ENCODE measurements around the gene BCL7A. TPM values are rescaled to one million over a fixed set of nuclear protein-coding genes. Genes with fewer than 3 reads are reported as not detected.
A peak's percentile ranks its signal among the peaks of the same experiment; 100 is the strongest.

The BCL7A gene
- total RNA-seq, 1 experiment from 2014 or later = 10.6 TPM

- H3K4me3 ChIP-seq (ENCODE audit: insufficient read depth, low read depth, low read length) = no peak overlapping the region
- DNase-seq = peak; percentile 62
- H3K27me3 ChIP-seq (ENCODE audit: control insufficient read depth, insufficient read depth, low read length) = no peaks in the 10 kb centered on the region
- peaks cover 3% of the 10 kb centered on the region for H3K36me3 ChIP-seq (replicated peaks; ENCODE audit: control insufficient read depth, insufficient read depth, low read length)
Measured at GRCh38 chr12:122062832-122063693, 41.4 kb downstream of the BCL7A start.

DNA sequence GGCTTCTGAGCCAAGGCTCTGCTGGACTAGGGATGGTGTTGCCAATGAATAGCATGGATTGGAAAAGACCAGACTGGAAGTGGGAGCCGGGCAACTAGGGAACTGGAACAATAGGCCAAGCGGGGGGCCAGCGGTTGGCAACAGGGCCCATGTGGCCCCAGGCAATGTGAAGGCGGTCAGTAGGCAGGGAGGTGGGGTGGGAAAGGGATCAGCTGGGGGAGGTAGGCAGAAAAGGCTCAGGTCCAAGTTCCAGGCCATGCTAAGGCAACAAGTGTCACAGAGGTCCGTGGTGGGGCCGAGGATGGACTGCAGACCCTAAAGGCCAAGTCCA is 42.0 kb downstream of the BCL7A start:
- H3K4me3 ChIP-seq (ENCODE audit: insufficient read depth, low read depth, low read length) = no peak overlapping the region
- H3K36me3 ChIP-seq (replicated peaks; ENCODE audit: control insufficient read depth, insufficient read depth, low read length) = peaks cover 1% of the 10 kb centered on the region
- no peaks in the 10 kb centered on the region for H3K27me3 ChIP-seq (ENCODE audit: control insufficient read depth, insufficient read depth, low read length)
- DNase-seq = no peak

GRCh38 chr12:122064025-122064777 is 42.5 kb downstream of the BCL7A start:
- H3K27me3 ChIP-seq (ENCODE audit: control insufficient read depth, insufficient read depth, low read length) = no peaks in the 10 kb centered on the region
- H3K36me3 ChIP-seq (replicated peaks; ENCODE audit: control insufficient read depth, insufficient read depth, low read length) = no peaks in the 10 kb centered on the region; the same call in none of the 2 replicates
- peak overlapping the region; percentile 50 for H3K4me3 ChIP-seq (ENCODE audit: insufficient read depth, low read depth, low read length)
- DNase-seq = peak; percentile 97

DNA sequence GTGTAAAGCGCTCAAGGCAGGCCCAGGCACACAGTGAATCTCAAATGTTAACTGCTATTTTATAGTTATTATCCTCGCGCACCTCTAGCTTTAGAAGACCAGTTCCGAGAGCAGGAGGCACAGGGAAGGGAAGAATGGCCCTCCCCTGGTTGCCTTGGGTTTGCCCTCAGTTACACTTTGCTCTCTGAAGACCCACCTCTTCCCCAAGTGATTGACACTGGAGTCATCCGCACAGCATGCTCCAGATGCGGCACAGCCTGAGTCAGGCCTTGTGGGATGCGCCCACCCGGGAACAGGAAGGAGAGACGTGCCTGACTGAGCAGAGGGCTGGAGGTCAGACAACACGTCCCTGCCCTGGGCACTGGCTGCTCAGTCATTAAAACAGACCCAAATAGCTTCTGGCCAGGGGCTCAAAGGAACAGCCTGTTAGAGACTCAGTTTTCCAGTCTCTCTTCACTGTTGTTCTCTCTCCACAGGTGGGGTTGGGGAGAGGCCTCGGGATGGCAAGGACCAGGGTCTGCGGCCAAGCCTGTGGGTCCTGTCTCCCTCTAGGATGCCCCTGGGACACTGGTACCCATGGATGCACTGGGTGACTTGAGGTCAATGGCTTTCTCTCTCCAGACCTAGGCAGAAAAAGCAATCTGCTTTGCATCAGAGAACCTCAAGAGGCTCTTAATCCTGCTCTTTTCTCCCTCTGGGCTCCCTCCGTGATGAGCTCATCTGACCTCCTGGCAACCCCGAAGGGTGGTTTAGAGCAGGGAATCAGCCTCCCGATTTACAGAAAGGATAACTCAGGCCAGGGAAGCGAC is 43.3 kb downstream of the BCL7A start:
- Histone ChIP-seq H3K36me3 (replicated peaks; ENCODE audit: control insufficient read depth, insufficient read depth, low read length) (no peaks in the 10 kb centered on the region; the same call in 1 of the 2 replicates), H3K27me3 (ENCODE audit: control insufficient read depth, insufficient read depth, low read length) (no peaks in the 10 kb centered on the region), H3K4me3 (ENCODE audit: insufficient read depth, low read depth, low read length) (peak overlapping the region; percentile 50)
- peak; percentile 66 for DNase-seq

DNA sequence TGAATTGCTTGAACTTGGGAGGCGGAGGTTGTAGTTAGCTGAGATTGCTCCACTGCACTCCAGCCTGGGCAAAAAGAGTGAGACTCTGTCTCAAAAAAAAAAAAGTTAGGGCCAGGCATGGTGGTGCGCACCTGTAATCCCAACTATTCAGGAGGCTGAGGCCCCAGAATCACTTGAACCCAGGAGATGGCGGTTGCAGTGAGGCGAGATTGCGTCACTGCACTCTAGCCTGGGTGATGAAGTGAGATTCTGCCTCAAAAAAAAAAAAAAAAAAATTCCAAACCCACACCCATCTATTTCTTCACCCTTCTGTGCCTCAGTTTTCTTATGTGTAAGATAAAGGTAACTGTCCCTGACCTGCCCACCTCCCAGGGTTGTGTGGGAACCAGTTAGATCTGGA is 45.9 kb downstream of the BCL7A start:
- Histone ChIP-seq H3K36me3 (replicated peaks; ENCODE audit: control insufficient read depth, insufficient read depth, low read length) (no peaks in the 10 kb centered on the region; the same call in 1 of the 2 replicates), H3K4me3 (ENCODE audit: insufficient read depth, low read depth, low read length) (no peak overlapping the region), H3K27me3 (ENCODE audit: control insufficient read depth, insufficient read depth, low read length) (no peaks in the 10 kb centered on the region)
- no peak for DNase-seq

GRCh38 chr12:122067966-122068365 is 46.3 kb downstream of the BCL7A start:
- Histone ChIP-seq H3K36me3 (replicated peaks; ENCODE audit: control insufficient read depth, insufficient read depth, low read length) (no peaks in the 10 kb centered on the region; the same call in 1 of the 2 replicates), H3K4me3 (ENCODE audit: insufficient read depth, low read depth, low read length) (no peak overlapping the region), H3K27me3 (ENCODE audit: control insufficient read depth, insufficient read depth, low read length) (no peaks in the 10 kb centered on the region)
- no peak for DNase-seq

DNA sequence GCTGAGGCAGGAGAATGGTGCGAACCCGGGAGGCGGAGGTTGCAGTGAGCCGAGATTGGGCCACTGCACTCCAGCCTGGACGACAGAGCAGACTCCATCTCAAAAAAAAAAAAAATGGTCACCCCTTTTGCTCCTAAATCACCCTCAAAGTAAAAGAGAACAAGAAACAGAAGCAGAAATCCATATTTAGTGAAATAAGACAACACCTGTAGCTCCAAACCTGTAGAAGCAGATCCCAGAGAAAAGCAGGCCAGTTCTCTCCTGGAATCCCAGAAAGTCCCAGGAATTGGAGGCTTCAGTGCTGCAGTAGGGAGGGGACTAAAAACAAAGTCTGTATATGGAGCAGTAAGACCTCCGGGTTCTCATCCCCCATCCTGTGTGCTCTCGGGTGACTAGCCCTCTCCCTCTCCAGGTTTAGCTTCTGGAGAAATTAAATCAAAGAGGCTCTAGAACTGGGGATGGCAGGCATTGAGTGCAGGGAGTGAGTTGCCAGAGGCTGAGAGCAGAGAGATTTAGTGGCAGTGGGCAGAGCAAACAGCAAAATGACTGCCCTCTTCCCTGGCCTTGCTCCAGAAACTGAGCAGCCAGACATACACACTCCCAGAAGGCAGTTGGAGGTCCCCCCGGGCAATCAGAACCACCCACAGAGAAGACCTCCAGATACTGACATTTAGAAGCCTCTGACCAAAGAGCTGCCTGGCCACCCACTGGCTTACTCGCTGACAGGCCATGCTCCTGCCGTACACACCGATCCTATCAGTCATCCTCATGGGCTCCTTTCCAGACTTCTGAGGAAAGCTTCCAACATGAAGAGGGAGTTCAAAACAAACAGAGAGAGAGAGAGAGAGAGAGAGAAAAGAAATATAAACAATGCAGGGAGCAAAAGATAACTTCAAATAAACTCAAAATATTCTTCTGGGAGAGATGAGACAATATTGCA is 50.6 kb downstream of the BCL7A start:
- Histone ChIP-seq H3K36me3 (replicated peaks; ENCODE audit: control insufficient read depth, insufficient read depth, low read length) (no peaks in the 10 kb centered on the region; the same call in 1 of the 2 replicates), H3K27me3 (ENCODE audit: control insufficient read depth, insufficient read depth, low read length) (no peaks in the 10 kb centered on the region), H3K4me3 (ENCODE audit: insufficient read depth, low read depth, low read length) (no peak overlapping the region)
- DNase-seq = no peak

- no peaks in the 10 kb centered on the region for H3K36me3 ChIP-seq (replicated peaks; ENCODE audit: control insufficient read depth, insufficient read depth, low read length)
Measured at GRCh38 chr12:122073815-122074214, 52.1 kb downstream of the BCL7A start.

DNA sequence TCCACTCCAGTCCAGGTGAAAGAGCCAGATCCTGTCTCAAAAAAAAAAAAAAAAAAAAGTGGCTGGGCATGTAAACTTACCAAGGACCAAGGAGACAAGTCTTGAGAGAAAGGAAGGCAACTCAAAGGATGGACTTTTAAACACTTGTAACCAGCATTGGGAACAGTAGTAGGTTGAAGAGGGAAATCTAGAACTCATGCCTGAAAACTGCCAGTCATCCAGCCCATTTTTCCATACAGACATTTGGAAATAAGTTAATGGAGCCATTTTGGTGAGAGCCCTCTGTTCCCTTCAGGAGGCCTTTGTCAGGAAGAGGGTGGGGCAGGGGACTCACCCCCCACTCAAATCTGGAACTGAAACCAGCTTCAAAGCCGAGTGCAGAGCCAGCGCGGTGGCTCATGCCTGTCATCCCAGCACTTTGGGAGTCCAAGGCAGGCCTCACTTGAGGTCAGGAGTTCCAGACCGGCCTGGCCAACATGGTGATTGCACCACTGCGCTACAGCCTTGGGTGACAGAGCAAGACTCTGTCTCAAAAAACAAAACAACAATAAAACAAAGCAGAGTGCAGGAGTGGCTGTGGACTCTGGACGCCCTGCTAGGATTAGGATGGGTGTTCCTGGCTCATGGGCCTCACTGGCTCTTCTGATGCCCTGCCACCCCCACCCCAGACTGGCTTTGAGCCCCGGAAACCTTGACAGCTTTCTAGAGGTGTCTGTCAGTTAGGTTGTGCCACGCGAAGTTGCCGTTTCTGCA is 55.2 kb downstream of the BCL7A start:
- Histone ChIP-seq H3K36me3 (replicated peaks; ENCODE audit: control insufficient read depth, insufficient read depth, low read length) (no peaks in the 10 kb centered on the region), H3K27me3 (ENCODE audit: control insufficient read depth, insufficient read depth, low read length) (peaks cover 9% of the 10 kb centered on the region; the same call in 1 of the 2 replicates), H3K4me3 (ENCODE audit: insufficient read depth, low read depth, low read length) (no peak overlapping the region)
- no peak for DNase-seq

More at GRCh38 chr12:122073815-122074214, 52.1 kb downstream of the BCL7A start:
- H3K27me3 ChIP-seq (ENCODE audit: control insufficient read depth, insufficient read depth, low read length) = no peaks in the 10 kb centered on the region
- no peak for DNase-seq
- no peak overlapping the region for H3K4me3 ChIP-seq (ENCODE audit: insufficient read depth, low read depth, low read length)

DNA sequence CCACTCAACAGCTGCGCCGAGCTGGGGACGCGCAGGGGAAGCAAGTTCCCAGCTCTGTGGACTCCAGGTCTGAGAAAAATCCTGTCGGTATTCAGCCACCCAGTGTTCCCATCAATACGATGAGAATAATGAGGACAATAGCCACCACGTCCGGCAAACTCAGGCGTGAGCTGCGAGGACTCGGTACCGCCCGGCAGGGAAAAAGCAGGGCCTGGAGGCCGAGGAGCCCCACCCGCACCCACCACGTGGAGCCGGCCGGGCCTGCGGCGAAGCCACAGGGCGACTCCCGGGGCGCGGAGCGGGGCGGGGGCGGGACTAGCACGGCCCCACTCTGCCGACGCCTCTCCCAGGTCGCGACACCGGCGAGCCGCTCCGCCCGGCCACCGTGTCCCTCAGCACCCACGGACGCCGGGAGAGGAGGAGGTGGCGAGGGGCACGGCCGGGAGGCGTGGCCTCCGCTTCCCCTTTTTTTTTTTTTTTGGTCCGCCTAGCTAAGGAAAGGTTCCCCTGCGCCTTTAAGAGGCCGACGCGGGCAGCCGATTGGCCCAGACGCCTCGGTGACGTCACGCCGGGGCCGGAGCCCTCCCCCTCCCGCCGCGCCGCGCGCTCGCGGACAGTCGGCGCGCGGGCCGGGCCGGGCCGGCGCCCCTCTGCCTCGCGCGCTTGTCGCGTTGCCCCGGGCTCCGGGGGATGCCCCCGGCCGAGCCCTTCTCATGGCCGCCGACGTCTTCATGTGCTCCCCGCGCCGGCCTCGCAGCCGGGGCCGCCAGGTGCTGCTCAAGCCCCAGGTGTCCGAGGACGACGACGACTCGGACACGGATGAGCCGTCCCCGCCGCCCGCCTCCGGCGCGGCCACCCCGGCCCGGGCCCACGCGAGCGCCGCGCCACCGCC is 56.7 kb downstream of the BCL7A start, which contains the start of gene MLXIP:
TSS of gene MLXIP (plus strand) at position 616 of the 892 bp plus-strand sequence. CDS start at position 714, 98 bp downstream.
- peak; percentile 99 for DNase-seq

GRCh38 chr12:122079033-122079531 is 57.4 kb downstream of the BCL7A start:
- Histone ChIP-seq H3K4me3 (ENCODE audit: insufficient read depth, low read depth, low read length) (peak overlapping the region; percentile 59), H3K27me3 (ENCODE audit: control insufficient read depth, insufficient read depth, low read length) (peaks cover 9% of the 10 kb centered on the region; the same call in 1 of the 2 replicates), H3K36me3 (replicated peaks; ENCODE audit: control insufficient read depth, insufficient read depth, low read length) (no peaks in the 10 kb centered on the region; the same call in 1 of the 2 replicates)
- DNase-seq = peak; percentile 79

More for the DNA sequence above, 56.7 kb downstream of the BCL7A start, which contains the start of gene MLXIP:
- peaks cover 9% of the 10 kb centered on the region; the same call in 1 of the 2 replicates for H3K27me3 ChIP-seq (ENCODE audit: control insufficient read depth, insufficient read depth, low read length)
- peak within 1 kb of the TSS; percentile 59 for H3K4me3 ChIP-seq (ENCODE audit: insufficient read depth, low read depth, low read length)
- no peaks in the 10 kb centered on the region for H3K36me3 ChIP-seq (replicated peaks; ENCODE audit: control insufficient read depth, insufficient read depth, low read length)

All from H7 (cell line).